HepG2 (cell line): Measurements from ENCODE around the gene ARIH2. TPM values are rescaled to one million over a fixed set of nuclear protein-coding genes. Genes with fewer than 3 reads are reported as not detected.

Experiments
- CENPT ChIP-seq: sonication (generic); formaldehyde crosslinking; IDR thresholded peaks from 2 replicates; pipeline ENCODE4 v1.8.0; 2022; ENCODE audit warnings: low read depth, mild to moderate bottlenecking, moderate library complexity, missing genetic modification reagents
- DR1 ChIP-seq: sonication (generic); formaldehyde crosslinking; IDR thresholded peaks from 2 replicates; pipeline ENCODE4 v1.8.0; 2021; ENCODE audit warnings: mild to moderate bottlenecking, missing genetic modification reagents, inconsistent platforms
- MAX ChIP-seq: IDR thresholded peaks from 2 replicates; pipeline ENCODE4 v1.6.1; 2012; ENCODE audit warnings: inconsistent platforms
- MTF2 ChIP-seq: sonication (generic); formaldehyde crosslinking; IDR thresholded peaks from 2 replicates; pipeline ENCODE4 v1.5.0; 2020; ENCODE audit warnings: missing genetic modification reagents, borderline replicate concordance
- NFIB ChIP-seq: sonication (generic); formaldehyde crosslinking; IDR thresholded peaks from 2 replicates; pipeline ENCODE4 v1.9.0; 2021; ENCODE audit warnings: missing genetic modification reagents, mild to moderate bottlenecking, borderline replicate concordance
- PAF1 ChIP-seq: IDR thresholded peaks from 2 replicates; pipeline ENCODE4 v1.6.1; 2016; ENCODE audit warnings: missing genetic modification reagents, missing compliant biosample characterization
- RFXAP ChIP-seq: sonication (generic); formaldehyde crosslinking; IDR thresholded peaks from 2 replicates; pipeline ENCODE4 v1.4.0; 2020; ENCODE audit warnings: missing genetic modification reagents, borderline replicate concordance
- TGIF2 ChIP-seq: IDR thresholded peaks from 2 replicates; pipeline ENCODE4 v1.6.1; 2016; ENCODE audit warnings: control low read depth, missing compliant biosample characterization
- U2AF1 ChIP-seq: fragments of 200-400 bp; formaldehyde crosslinking; optimal IDR thresholded peaks from 2 replicates; pipeline ENCODE3; 2017; ENCODE audit warnings: mild to moderate bottlenecking, low read depth, low read length
- XBP1 ChIP-seq: sonication (generic); formaldehyde crosslinking; IDR thresholded peaks from 2 replicates; pipeline ENCODE4 v1.5.0; 2020; ENCODE audit warnings: missing genetic modification reagents
- ZFY ChIP-seq: sonication (generic); formaldehyde crosslinking; IDR thresholded peaks from 2 replicates; pipeline ENCODE4 v1.4.0; 2020; ENCODE audit warnings: missing genetic modification reagents
- ZHX1 ChIP-seq: sonication (generic); formaldehyde crosslinking; IDR thresholded peaks from 2 replicates; pipeline ENCODE4 v1.8.1; 2022; ENCODE audit warnings: low read depth, mild to moderate bottlenecking, missing genetic modification reagents
- ZNF224 ChIP-seq: sonication (generic); formaldehyde crosslinking; IDR thresholded peaks from 2 replicates; pipeline ENCODE4 v1.5.0; 2020; ENCODE audit warnings: mild to moderate bottlenecking, missing genetic modification reagents
- ZNF264 ChIP-seq: sonication (generic); formaldehyde crosslinking; IDR thresholded peaks from 2 replicates; pipeline ENCODE4 v1.4.0; 2020; ENCODE audit warnings: missing genetic modification reagents
- ZNF430 ChIP-seq: sonication (generic); formaldehyde crosslinking; IDR thresholded peaks from 2 replicates; pipeline ENCODE4 v1.9.0; 2021; ENCODE audit warnings: mild to moderate bottlenecking, missing genetic modification reagents
- ZNF44 ChIP-seq: sonication (generic); formaldehyde crosslinking; IDR thresholded peaks from 2 replicates; pipeline ENCODE4 v1.5.1; 2020; ENCODE audit warnings: mild to moderate bottlenecking, missing genetic modification reagents
- ZNF615 ChIP-seq: sonication (generic); formaldehyde crosslinking; IDR thresholded peaks from 2 replicates; pipeline ENCODE4 v1.5.0; 2020; ENCODE audit warnings: mild to moderate bottlenecking, missing genetic modification reagents, borderline replicate concordance
- ZNF629 ChIP-seq: sonication (generic); formaldehyde crosslinking; conservative IDR thresholded peaks from 2 replicates; pipeline ENCODE4 v1.5.0; 2020; ENCODE audit warnings: missing genetic modification reagents
- ZNF674 ChIP-seq: sonication (generic); formaldehyde crosslinking; IDR thresholded peaks from 2 replicates; pipeline ENCODE4 v1.5.0; 2020; ENCODE audit warnings: low read depth, mild to moderate bottlenecking, missing genetic modification reagents
- ZNF740 ChIP-seq: sonication (generic); formaldehyde crosslinking; IDR thresholded peaks from 2 replicates; pipeline ENCODE4 v1.4.0; 2020; ENCODE audit warnings: missing genetic modification reagents
- ZNF841 ChIP-seq: sonication (generic); formaldehyde crosslinking; IDR thresholded peaks from 2 replicates; pipeline ENCODE4 v1.8.1; 2023; ENCODE audit warnings: missing genetic modification reagents, borderline replicate concordance
- ZSCAN25 ChIP-seq: sonication (generic); formaldehyde crosslinking; IDR thresholded peaks from 2 replicates; pipeline ENCODE4 v1.8.0; 2022; ENCODE audit warnings: mild to moderate bottlenecking, missing genetic modification reagents
- polyA plus RNA-seq, 8 experiments: library from polyadenylated mRNA; depleted of rRNA in 3 of 8; stranded (reverse) in 7 of 8; unstranded in 1 of 8; fragments of >200 nt; fragmentation: Illumina TruSeq in 4 of 8; extraction: Trizol in 4 of 8; gene quantifications; 2 replicates each; pipeline versions ENCODE4 v1.2.1 to v1.2.3, GENCODE V29; 2011 to 2016; ENCODE audit warnings: low read depth in 4 of 8, missing spikeins in 1 of 8, mixed read lengths in 1 of 8; ENCODE audit not compliant: insufficient read depth in 1 of 8
- total RNA-seq, 5 experiments: library from RNA; depleted of rRNA; stranded (reverse); fragments of >200 nt; fragmentation: Illumina TruSeq; extraction: Trizol; gene quantifications; 2 replicates each; pipeline ENCODE4 v1.2.3, GENCODE V29; 2016; ENCODE audit warnings: low read depth in 1 of 5
- TF ChIP-seq, protein P1 (sequence below): IDR thresholded peaks from 2 replicates; pipeline ENCODE4 v1.4.0; 2020; ENCODE audit warnings: mild to moderate bottlenecking, missing genetic modification reagents

Gene ARIH2
- total and polyA plus RNA-seq, 2 of the 13 experiments (the other 11 are each of a cell fraction or from before 2014, with no cell fraction given), result 64.8 to 83.3 TPM

DNA sequence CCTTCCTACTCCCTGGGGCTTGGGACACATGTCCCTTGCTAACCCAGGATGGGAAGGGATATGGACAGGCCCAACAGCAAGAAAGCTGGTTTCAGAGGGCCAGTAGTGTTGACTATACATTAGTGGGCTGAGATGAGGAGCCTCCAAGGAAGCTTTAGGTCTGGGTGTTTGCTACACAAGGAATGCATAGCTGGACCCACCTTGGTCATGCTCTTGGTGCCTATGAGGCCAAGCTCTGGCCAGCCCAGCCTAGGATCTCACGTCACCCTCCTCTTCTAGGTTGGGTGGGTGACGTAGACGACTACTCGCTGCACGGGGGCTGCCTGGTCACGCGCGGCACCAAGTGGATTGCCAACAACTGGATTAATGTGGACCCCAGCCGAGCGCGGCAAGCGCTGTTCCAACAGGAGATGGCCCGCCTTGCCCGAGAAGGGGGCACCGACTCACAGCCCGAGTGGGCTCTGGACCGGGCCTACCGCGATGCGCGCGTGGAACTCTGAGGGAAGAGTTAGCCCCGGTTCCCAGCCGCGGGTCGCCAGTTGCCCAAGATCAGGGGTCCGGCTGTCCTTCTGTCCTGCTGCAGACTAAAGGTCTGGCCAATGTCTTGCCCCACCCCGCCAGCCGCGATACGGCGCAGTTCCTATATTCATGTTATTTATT lies 87.9 kb downstream of the ARIH2 start (continued):
- no peak for TF ChIP-seq U2AF1
- TF ChIP-seq XBP1, result 0 out of 2 replicates have a peak, but pooled peaks have one; percentile 29
- TF ChIP-seq ZNF224 (CRISPR knock-in tag), result 0 out of 2 replicates have a peak, but pooled peaks have one; percentile 66
- TF ChIP-seq ZSCAN25 (CRISPR knock-in tag), result peak; percentile 9; the same call in 1 of the 2 replicates
- TF ChIP-seq ZNF430, result no peak; the same call in 1 of the 2 replicates
- TF ChIP-seq DR1, result no peak; the same call in 1 of the 2 replicates
- no peak for TF ChIP-seq ZNF841 (CRISPR knock-in tag)
- 0 out of 2 replicates have a peak, but pooled peaks have one; percentile 11 for TF ChIP-seq ZNF629
- no peak for TF ChIP-seq MAX
- no peak for TF ChIP-seq PAF1 (CRISPR knock-in tag)
- TF ChIP-seq ZNF674 (CRISPR knock-in tag), result no peak
- no peak for TF ChIP-seq TGIF2 (CRISPR knock-in tag)
- no peak; the same call in 1 of the 2 replicates for TF ChIP-seq ZNF740
- TF ChIP-seq ZHX1 (CRISPR knock-in tag), result no peak
- TF ChIP-seq RFXAP (CRISPR knock-in tag), result no peak
- TF ChIP-seq ZNF615 (CRISPR knock-in tag), result no peak
- no peak for TF ChIP-seq CENPT (CRISPR knock-in tag)
- 0 out of 2 replicates have a peak, but pooled peaks have one; percentile 68 for TF ChIP-seq ZNF264
- TF ChIP-seq, protein P1, sequence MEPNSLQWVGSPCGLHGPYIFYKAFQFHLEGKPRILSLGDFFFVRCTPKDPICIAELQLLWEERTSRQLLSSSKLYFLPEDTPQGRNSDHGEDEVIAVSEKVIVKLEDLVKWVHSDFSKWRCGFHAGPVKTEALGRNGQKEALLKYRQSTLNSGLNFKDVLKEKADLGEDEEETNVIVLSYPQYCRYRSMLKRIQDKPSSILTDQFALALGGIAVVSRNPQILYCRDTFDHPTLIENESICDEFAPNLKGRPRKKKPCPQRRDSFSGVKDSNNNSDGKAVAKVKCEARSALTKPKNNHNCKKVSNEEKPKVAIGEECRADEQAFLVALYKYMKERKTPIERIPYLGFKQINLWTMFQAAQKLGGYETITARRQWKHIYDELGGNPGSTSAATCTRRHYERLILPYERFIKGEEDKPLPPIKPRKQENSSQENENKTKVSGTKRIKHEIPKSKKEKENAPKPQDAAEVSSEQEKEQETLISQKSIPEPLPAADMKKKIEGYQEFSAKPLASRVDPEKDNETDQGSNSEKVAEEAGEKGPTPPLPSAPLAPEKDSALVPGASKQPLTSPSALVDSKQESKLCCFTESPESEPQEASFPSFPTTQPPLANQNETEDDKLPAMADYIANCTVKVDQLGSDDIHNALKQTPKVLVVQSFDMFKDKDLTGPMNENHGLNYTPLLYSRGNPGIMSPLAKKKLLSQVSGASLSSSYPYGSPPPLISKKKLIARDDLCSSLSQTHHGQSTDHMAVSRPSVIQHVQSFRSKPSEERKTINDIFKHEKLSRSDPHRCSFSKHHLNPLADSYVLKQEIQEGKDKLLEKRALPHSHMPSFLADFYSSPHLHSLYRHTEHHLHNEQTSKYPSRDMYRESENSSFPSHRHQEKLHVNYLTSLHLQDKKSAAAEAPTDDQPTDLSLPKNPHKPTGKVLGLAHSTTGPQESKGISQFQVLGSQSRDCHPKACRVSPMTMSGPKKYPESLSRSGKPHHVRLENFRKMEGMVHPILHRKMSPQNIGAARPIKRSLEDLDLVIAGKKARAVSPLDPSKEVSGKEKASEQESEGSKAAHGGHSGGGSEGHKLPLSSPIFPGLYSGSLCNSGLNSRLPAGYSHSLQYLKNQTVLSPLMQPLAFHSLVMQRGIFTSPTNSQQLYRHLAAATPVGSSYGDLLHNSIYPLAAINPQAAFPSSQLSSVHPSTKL (CRISPR knock-in tag), result no peak
- TF ChIP-seq NFIB (CRISPR knock-in tag), result no peak
- no peak for TF ChIP-seq ZNF44
- no peak; the same call in 1 of the 2 replicates for TF ChIP-seq ZFY (CRISPR knock-in tag)
- TF ChIP-seq MTF2 (CRISPR knock-in tag), result 0 out of 2 replicates have a peak, but pooled peaks have one; percentile 41
